WTC11 (cell line): ENCODE results near the gene ZFP92. TPM values are rescaled to one million over a fixed set of nuclear protein-coding genes. Genes with fewer than 3 reads are reported as not detected.

Source experiments
- ATAC-seq: fragments of 200-7000 bp; cut with Tn5 transposase; 2 replicates; pipeline ENCODE4 v1.10.0; 2021; ENCODE audit warnings: mild to moderate bottlenecking, moderate library complexity
- CTCF ChIA-PET: fragments of 300-600 bp; sonication (Branson Sonifier 250); formaldehyde crosslinking; loops from one replicate; lab custom pipeline; 2021; ENCODE audit warnings: antibody characterized with exemption; lab: Charles Lee
- POLR2A ChIA-PET: fragments of 350-600 bp; sonication (Branson Sonifier 250); formaldehyde crosslinking; loops from one replicate; lab custom pipeline; 2021; ENCODE audit warnings: antibody characterized with exemption; lab: Charles Lee
- DNase-seq: peaks from one replicate; pipeline ENCODE4 v3.0.0; 2021; ENCODE audit warnings: low spot score
- H3K27ac Mint-ChIP-seq: 2 replicates; pipeline ENCODE4 v1.8.0; 2021; ENCODE audit warnings: mixed read lengths
- H3K27me3 Mint-ChIP-seq: 2 replicates; pipeline ENCODE4 v1.8.0; 2021; ENCODE audit warnings: low read depth, mild to moderate bottlenecking, moderate library complexity, mixed read lengths
- H3K36me3 Mint-ChIP-seq: 2 replicates; pipeline ENCODE4 v1.8.0; 2021; ENCODE audit warnings: mixed read lengths
- H3K4me1 Mint-ChIP-seq: 2 replicates; pipeline ENCODE4 v1.8.0; 2022; ENCODE audit warnings: mixed read lengths
- H3K4me3 Mint-ChIP-seq: 2 replicates; pipeline ENCODE4 v1.8.0; 2021; ENCODE audit warnings: mild to moderate bottlenecking, moderate library complexity, mixed read lengths
- H3K9me3 Mint-ChIP-seq: 2 replicates; pipeline ENCODE4 v1.8.0; 2021; ENCODE audit warnings: mixed read lengths
- CREB1 ChIP-seq: sonication (generic); formaldehyde crosslinking; IDR thresholded peaks from 2 replicates; pipeline ENCODE4 v1.8.0; 2023; ENCODE audit warnings: mild to moderate bottlenecking, missing genetic modification reagents
- CTCF ChIP-seq: fragments of 200-600 bp; IDR thresholded peaks from 2 replicates; pipeline ENCODE4 v1.8.0; 2022; ENCODE audit warnings: antibody characterized with exemption
- ELF4 ChIP-seq: sonication (generic); formaldehyde crosslinking; IDR thresholded peaks from 2 replicates; pipeline ENCODE4 v1.8.1; 2022; ENCODE audit warnings: low read depth, mild to moderate bottlenecking, moderate library complexity, missing genetic modification reagents
- ETV6 ChIP-seq: sonication (generic); formaldehyde crosslinking; IDR thresholded peaks from 2 replicates; pipeline ENCODE4 v1.8.1; 2022; ENCODE audit warnings: mild to moderate bottlenecking, missing genetic modification reagents
- NFE2L1 ChIP-seq: sonication (generic); formaldehyde crosslinking; IDR thresholded peaks from 2 replicates; pipeline ENCODE4 v1.8.1; 2023; ENCODE audit warnings: missing genetic modification reagents
- NR2C2 ChIP-seq: sonication (generic); formaldehyde crosslinking; IDR thresholded peaks from 2 replicates; pipeline ENCODE4 v1.8.0; 2022; ENCODE audit warnings: mild to moderate bottlenecking, missing genetic modification reagents
- OVOL2 ChIP-seq: fragments of 250-450 bp; sonication (Bioruptor Pico); IDR thresholded peaks from 2 replicates; pipeline ENCODE4 v1.9.0; 2021; ENCODE audit warnings: mild to moderate bottlenecking, borderline replicate concordance
- PREB ChIP-seq: sonication (generic); formaldehyde crosslinking; IDR thresholded peaks from 2 replicates; pipeline ENCODE4 v1.8.1; 2022; ENCODE audit warnings: mild to moderate bottlenecking, missing genetic modification reagents, moderate library complexity, borderline replicate concordance
- SMAD4 ChIP-seq: sonication (generic); formaldehyde crosslinking; IDR thresholded peaks from 2 replicates; pipeline ENCODE4 v1.8.0; 2022; ENCODE audit warnings: mild to moderate bottlenecking, missing genetic modification reagents
- SOX15 ChIP-seq: fragments of 250-450 bp; sonication (Bioruptor Pico); IDR thresholded peaks from 2 replicates; pipeline ENCODE4 v1.9.0; 2021; ENCODE audit warnings: mild to moderate bottlenecking
- TEAD1 ChIP-seq: sonication (generic); formaldehyde crosslinking; IDR thresholded peaks from 2 replicates; pipeline ENCODE4 v1.8.0; 2022; ENCODE audit warnings: mild to moderate bottlenecking, missing genetic modification reagents
- USF2 ChIP-seq: sonication (generic); formaldehyde crosslinking; IDR thresholded peaks from 2 replicates; pipeline ENCODE4 v1.8.1; 2023; ENCODE audit warnings: mild to moderate bottlenecking, missing genetic modification reagents, moderate library complexity
- ZNF138 ChIP-seq: sonication (generic); formaldehyde crosslinking; conservative IDR thresholded peaks from 2 replicates; pipeline ENCODE4 v1.8.1; 2022; ENCODE audit warnings: mild to moderate bottlenecking, moderate library complexity, missing genetic modification reagents
- ZNF263 ChIP-seq: sonication (generic); formaldehyde crosslinking; IDR thresholded peaks from 2 replicates; pipeline ENCODE4 v1.8.1; 2022; ENCODE audit warnings: low read depth, mild to moderate bottlenecking, moderate library complexity, missing genetic modification reagents
- ZNF317 ChIP-seq: sonication (generic); formaldehyde crosslinking; IDR thresholded peaks from 2 replicates; pipeline ENCODE4 v1.8.1; 2023; ENCODE audit warnings: low read depth, mild to moderate bottlenecking, moderate library complexity, missing genetic modification reagents, borderline replicate concordance
- ZSCAN18 ChIP-seq: fragments of 250-450 bp; sonication (Bioruptor Pico); IDR thresholded peaks from 2 replicates; pipeline ENCODE4 v2.1.2; 2022; ENCODE audit warnings: mild to moderate bottlenecking, moderate library complexity
- total RNA-seq: library from RNA; stranded (reverse); gene quantifications from 3 replicates; pipeline ENCODE4 v1.2.3, GENCODE V29; 2021

ZFP92 gene
- total RNA-seq, 1 experiment from 2014 or later: 0.31 TPM

GRCh38 chrX:153417637-153418036 is 6.4 kb downstream of the ZFP92 start:
- no peak overlapping the region for H3K27ac Mint-ChIP-seq
- DNase-seq: no peak
- TF ChIP-seq ELF4 (CRISPR knock-in tag): no peak
- no peak for TF ChIP-seq ZNF317
- ChIA-PET CTCF (interaction anchor here (1.0 to 1.2 kb wide), 2 partner anchors 23 to 43 kb away, joined by 3 read pairs; no protein-coding TSS in a partner anchor), POLR2A (no interaction called here)
- no peak overlapping the region for H3K4me3 Mint-ChIP-seq
- H3K4me1 Mint-ChIP-seq: peaks cover 9% of the 10 kb centered on the region; the same call in 1 of the 2 replicates
- H3K9me3 Mint-ChIP-seq: no peaks in the 10 kb centered on the region
- no peaks in the 10 kb centered on the region for H3K36me3 Mint-ChIP-seq
- ATAC-seq: no peak
- H3K27me3 Mint-ChIP-seq: peaks cover 1% of the 10 kb centered on the region

- H3K9me3 Mint-ChIP-seq: no peaks in the 10 kb centered on the region
- DNase-seq (no peak), ATAC-seq (no peak)
- ChIA-PET CTCF (no interaction called here), POLR2A (no interaction called here)
- H3K27ac Mint-ChIP-seq: no peak overlapping the region
- no peaks in the 10 kb centered on the region; the same call in 1 of the 2 replicates for H3K27me3 Mint-ChIP-seq
- peaks cover 9% of the 10 kb centered on the region; the same call in 1 of the 2 replicates for H3K4me1 Mint-ChIP-seq
- TF ChIP-seq NR2C2 (CRISPR knock-in tag) (no peak), NFE2L1 (CRISPR knock-in tag) (no peak), PREB (CRISPR knock-in tag) (no peak), OVOL2 (CRISPR knock-in tag) (no peak), SMAD4 (CRISPR knock-in tag) (no peak), CTCF (no peak), SOX15 (CRISPR knock-in tag) (no peak), ZNF317 (no peak), TEAD1 (CRISPR knock-in tag) (no peak), CREB1 (CRISPR knock-in tag) (no peak), ZNF138 (CRISPR knock-in tag) (no peak), ZNF263 (no peak)
- no peaks in the 10 kb centered on the region for H3K36me3 Mint-ChIP-seq
- H3K4me3 Mint-ChIP-seq: no peak overlapping the region
Observed at GRCh38 chrX:153420851-153421599, 9.8 kb downstream of the ZFP92 start.

GRCh38 chrX:153421856-153422255 is 10.6 kb downstream of the ZFP92 start:
- no peak for ATAC-seq
- ChIA-PET POLR2A (no interaction called here), CTCF (no interaction called here)
- Mint-ChIP-seq H3K9me3 (no peaks in the 10 kb centered on the region), H3K4me3 (no peak overlapping the region), H3K36me3 (no peaks in the 10 kb centered on the region), H3K4me1 (peaks cover 9% of the 10 kb centered on the region; the same call in 1 of the 2 replicates), H3K27ac (no peak overlapping the region), H3K27me3 (no peaks in the 10 kb centered on the region; the same call in 1 of the 2 replicates)
- no peak for TF ChIP-seq USF2
- no peak for TF ChIP-seq ZSCAN18
- TF ChIP-seq ETV6 (CRISPR knock-in tag): no peak
- no peak for TF ChIP-seq ZNF138 (CRISPR knock-in tag)
- DNase-seq: no peak
